ENCODE data around the gene IL10RA.

Gene IL10RA

GRCh38 chr11:118048472-118049370 lies 62.5 kb downstream of the IL10RA start:
- peak; percentile 35 for DNase-seq

GRCh38 chr11:118049771-118050170 lies 63.6 kb downstream of the IL10RA start:
- DNase-seq: no peak

- peak; percentile 34 for DNase-seq
These were observed 64.2 kb downstream of the IL10RA start for GRCh38 chr11:118050208-118050891.
